ENCODE measurements around the gene C12orf57. TPM values are rescaled to one million over a fixed set of nuclear protein-coding genes. Genes with fewer than 3 reads are reported as not detected.

The C12orf57 gene
- total and polyA plus RNA-seq, 2 experiments from 2014 or later: 217 to 219 TPM

- Histone ChIP-seq H3K4me1 (ENCODE audit: insufficient read depth) (peaks cover 11% of the 10 kb centered on the region), H3K4me3 (peak overlapping the region; percentile 52), H3K4me2 (peak overlapping the region; percentile 99), H3K27ac (no peak overlapping the region), H2AFZ (peak overlapping the region; percentile 96), H3K79me2 (no peaks in the 10 kb centered on the region), H3K27me3 (peaks cover 16% of the 10 kb centered on the region), H4K20me1 (ENCODE audit: insufficient read depth, poor library complexity, severe bottlenecking) (no peaks in the 10 kb centered on the region), H3K36me3 (replicated peaks; ENCODE audit: insufficient read depth, low read depth) (no peaks in the 10 kb centered on the region), H3K9me2 (replicated peaks; ENCODE audit: insufficient read depth) (no peaks in the 10 kb centered on the region), H3K9me3 (ENCODE audit: low read depth) (no peaks in the 10 kb centered on the region)
- DNase-seq (ENCODE audit: low spot score): no peak
- TF ChIP-seq CTCF (IDR thresholded peaks at IDR 0.05; ENCODE audit: poor library complexity): no peak
- TF ChIP-seq EZH2phosphoT487 (IDR thresholded peaks at IDR 0.05; ENCODE audit: low read depth, severe bottlenecking, unreplicated experiment): no peak
- TF ChIP-seq EZH2 (IDR thresholded peaks at IDR 0.05; ENCODE audit: borderline replicate concordance): no peak
- 14% methylated on average over 26 of the region's 29 CpGs for WGBS (ENCODE audit: low lambda C conversion rate, missing lambda C conversion rate)
Measured at GRCh38 chr12:6914947-6915788, 28.7 kb upstream of the C12orf57 start.

GRCh38 chr12:6915789-6916285 is 28.0 kb upstream of the C12orf57 start:
- Histone ChIP-seq H3K9me2 (replicated peaks; ENCODE audit: insufficient read depth) (no peaks in the 10 kb centered on the region), H3K9me3 (ENCODE audit: low read depth) (no peaks in the 10 kb centered on the region), H3K4me1 (ENCODE audit: insufficient read depth) (peaks cover 11% of the 10 kb centered on the region), H3K4me2 (no peak overlapping the region), H3K4me3 (no peak overlapping the region), H3K79me2 (no peaks in the 10 kb centered on the region), H3K27ac (no peak overlapping the region), H3K27me3 (peaks cover 16% of the 10 kb centered on the region), H3K36me3 (replicated peaks; ENCODE audit: insufficient read depth, low read depth) (no peaks in the 10 kb centered on the region), H2AFZ (no peak overlapping the region), H4K20me1 (ENCODE audit: insufficient read depth, poor library complexity, severe bottlenecking) (no peaks in the 10 kb centered on the region)
- 83% methylated on average over 14 of the region's 14 CpGs for WGBS (ENCODE audit: low lambda C conversion rate, missing lambda C conversion rate)
- no peak for DNase-seq (ENCODE audit: low spot score)
- no peak for TF ChIP-seq EZH2phosphoT487 (IDR thresholded peaks at IDR 0.05; ENCODE audit: low read depth, severe bottlenecking, unreplicated experiment)
- TF ChIP-seq CTCF (IDR thresholded peaks at IDR 0.05; ENCODE audit: poor library complexity): no peak
- no peak for TF ChIP-seq EZH2 (IDR thresholded peaks at IDR 0.05; ENCODE audit: borderline replicate concordance)

GRCh38 chr12:6916426-6917200 is 27.2 kb upstream of the C12orf57 start:
- DNase-seq (ENCODE audit: low spot score): no peak
- H3K27ac ChIP-seq: no peak overlapping the region
- peaks cover 11% of the 10 kb centered on the region for H3K4me1 ChIP-seq (ENCODE audit: insufficient read depth)
- H3K9me2 ChIP-seq (replicated peaks; ENCODE audit: insufficient read depth): no peaks in the 10 kb centered on the region
- 86% methylated on average over 11 of the region's 11 CpGs for WGBS (ENCODE audit: low lambda C conversion rate, missing lambda C conversion rate)
- H3K4me3 ChIP-seq: no peak overlapping the region
- no peaks in the 10 kb centered on the region for H3K36me3 ChIP-seq (replicated peaks; ENCODE audit: insufficient read depth, low read depth)
- H2AFZ ChIP-seq: no peak overlapping the region
- no peaks in the 10 kb centered on the region for H3K9me3 ChIP-seq (ENCODE audit: low read depth)
- no peaks in the 10 kb centered on the region for H4K20me1 ChIP-seq (ENCODE audit: insufficient read depth, poor library complexity, severe bottlenecking)
- TF ChIP-seq CTCF (IDR thresholded peaks at IDR 0.05; ENCODE audit: poor library complexity) (no peak), EZH2phosphoT487 (IDR thresholded peaks at IDR 0.05; ENCODE audit: low read depth, severe bottlenecking, unreplicated experiment) (no peak), EZH2 (IDR thresholded peaks at IDR 0.05; ENCODE audit: borderline replicate concordance) (no peak)
- no peaks in the 10 kb centered on the region for H3K79me2 ChIP-seq
- H3K4me2 ChIP-seq: no peak overlapping the region
- peaks cover 16% of the 10 kb centered on the region for H3K27me3 ChIP-seq

All from hepatocyte (in vitro differentiated cells).